OCI-LY7 (cell line): ENCODE results near the gene RAB11FIP4. TPM values are rescaled to one million over a fixed set of nuclear protein-coding genes. Genes with fewer than 3 reads are reported as not detected.

Source experiments
- BruUV-seq: library from RNA; stranded (reverse); fragments of 400-500 nt; replicated peaks from 2 replicates; lab custom pipeline; 2021; lab: Mats Ljungman, UMichigan
- CTCF ChIA-PET: fragments of 300-600 bp; sonication (Branson Sonifier 250); formaldehyde crosslinking; loops from one replicate; lab custom pipeline; 2022; ENCODE audit warnings: antibody characterized with exemption; ENCODE audit not compliant: unreplicated experiment; lab: Charles Lee
- POLR2A ChIA-PET: fragments of 300-600 bp; sonication (Branson Sonifier 250); formaldehyde crosslinking; loops from one replicate; lab custom pipeline; 2022; ENCODE audit warnings: antibody characterized with exemption; lab: Charles Lee
- DNase-seq: peaks from one replicate; pipeline ENCODE4 v3.0.0-alpha.2; 2015; ENCODE audit warnings: low spot score
- H2AFZ ChIP-seq: fragments of 200-600 bp; sonication (generic), shearing (Covaris generic); 2 replicates; pipeline ENCODE4 v1.6.1; 2014; ENCODE audit warnings: mild to moderate bottlenecking, antibody characterized with exemption, low read length, moderate library complexity
- H3K27ac ChIP-seq: fragments of 200-600 bp; sonication (generic); 2 replicates; pipeline ENCODE4 v1.5.1; 2014; ENCODE audit warnings: mixed run types, low read depth, mild to moderate bottlenecking, moderate library complexity, low read length, inconsistent platforms; ENCODE audit not compliant: poor library complexity, severe bottlenecking
- H3K36me3 ChIP-seq: fragments of 200-600 bp; sonication (generic); 2 replicates; pipeline ENCODE4 v1.6.1; 2014; ENCODE audit warnings: mild to moderate bottlenecking, antibody characterized with exemption, low read length, moderate library complexity, mixed read lengths; ENCODE audit not compliant: insufficient read depth
- H3K4me1 ChIP-seq: fragments of 200-600 bp; sonication (generic); 2 replicates; pipeline ENCODE4 v1.5.1; 2014; ENCODE audit warnings: mild to moderate bottlenecking, low read length; ENCODE audit not compliant: insufficient read depth, poor library complexity, severe bottlenecking
- H3K4me2 ChIP-seq: fragments of 200-600 bp; sonication (generic); 2 replicates; pipeline ENCODE4 v1.6.1; 2014; ENCODE audit warnings: mild to moderate bottlenecking, low read length
- H3K4me3 ChIP-seq: fragments of 200-600 bp; sonication (generic); 2 replicates; pipeline ENCODE4 v1.5.1; 2014; ENCODE audit warnings: mild to moderate bottlenecking, low read depth, low read length; ENCODE audit not compliant: poor library complexity, severe bottlenecking
- H3K79me2 ChIP-seq: fragments of 200-600 bp; sonication (generic); 2 replicates; pipeline ENCODE4 v1.6.1; 2016; ENCODE audit warnings: low read depth, mild to moderate bottlenecking, low read length, moderate library complexity, mixed read lengths; ENCODE audit not compliant: insufficient read depth
- H3K9me2 ChIP-seq: fragments of 200-600 bp; sonication (generic); 2 replicates; pipeline ENCODE4 v1.6.1; 2016; ENCODE audit warnings: mild to moderate bottlenecking, low read length, mixed read lengths; ENCODE audit not compliant: insufficient read depth
- H3K9me3 ChIP-seq: fragments of 200-600 bp; sonication (generic); 2 replicates; pipeline ENCODE4 v1.6.1; 2014; ENCODE audit warnings: mild to moderate bottlenecking, mixed run types, low read length, mixed read lengths
- H4K20me1 ChIP-seq: fragments of 200-600 bp; sonication (generic); 2 replicates; pipeline ENCODE4 v1.6.1; 2014; ENCODE audit warnings: mild to moderate bottlenecking, antibody characterized with exemption, low read length, moderate library complexity, mixed read lengths; ENCODE audit not compliant: insufficient read depth
- CTCF ChIP-seq: fragments of 200-600 bp; sonication (generic); conservative IDR thresholded peaks from 2 replicates; pipeline ENCODE4 v1.5.1; 2014; ENCODE audit warnings: mild to moderate bottlenecking, antibody characterized with exemption, low read length, moderate library complexity, mixed read lengths
- EZH2phosphoT487 ChIP-seq: fragments of 200-600 bp; sonication (generic); IDR thresholded peaks from 2 replicates; pipeline ENCODE4 v1.6.1; 2018; ENCODE audit warnings: low read depth, borderline replicate concordance, mild to moderate bottlenecking, mixed run types, antibody characterized with exemption, low read length, moderate library complexity, mixed read lengths
- intact Hi-C: fragments of 100-400 bp; cut with micrococcal nuclease; formaldehyde crosslinking; loops from one replicate; pipeline ENCODE4 v1.10.0; 2022; ENCODE audit not compliant: unreplicated experiment
- total RNA-seq, 2 experiments: library from RNA; depleted of rRNA in 1 of 2; stranded (reverse); fragments of >200 nt in 1 of 2; shearing (Covaris generic) in 1 of 2; gene quantifications; 2 replicates each; pipeline ENCODE4 v1.2.3, GENCODE V29; 2014 to 2022

The RAB11FIP4 gene
- total RNA-seq, 2 experiments from 2014 or later = 5.8 to 15.0 TPM

GRCh38 chr17:31417051-31417792 lies 25.7 kb downstream of the RAB11FIP4 start:
- ChIA-PET CTCF (no interaction called here), POLR2A (interaction anchor here (0.6 kb wide), 1 partner anchor 60 kb away, joined by 4 read pairs; no protein-coding TSS in a partner anchor)
- Histone ChIP-seq H3K36me3 (no peaks in the 10 kb centered on the region), H3K27ac (no peak overlapping the region), H3K9me2 (no peaks in the 10 kb centered on the region), H3K4me1 (no peaks in the 10 kb centered on the region), H3K4me2 (no peak overlapping the region), H2AFZ (no peak overlapping the region), H3K79me2 (no peaks in the 10 kb centered on the region), H4K20me1 (no peaks in the 10 kb centered on the region), H3K9me3 (no peaks in the 10 kb centered on the region), H3K4me3 (no peak overlapping the region)
- no peak for TF ChIP-seq CTCF
- TF ChIP-seq EZH2phosphoT487 = no peak
- no peak for DNase-seq
- intact Hi-C loops = no loop called here
- no TSS peak for BruUV-seq

- H2AFZ ChIP-seq = no peak overlapping the region
- no peaks in the 10 kb centered on the region for H3K9me3 ChIP-seq
- no peak overlapping the region for H3K27ac ChIP-seq
- no peak for TF ChIP-seq CTCF
- no peak for TF ChIP-seq EZH2phosphoT487
- H3K4me3 ChIP-seq = no peak overlapping the region
- no peaks in the 10 kb centered on the region for H3K36me3 ChIP-seq
- no peaks in the 10 kb centered on the region for H3K4me1 ChIP-seq
- intact Hi-C loops = no loop called here
- H4K20me1 ChIP-seq = no peaks in the 10 kb centered on the region
- ChIA-PET POLR2A (no interaction called here), CTCF (no interaction called here)
- DNase-seq = no peak
- H3K4me2 ChIP-seq = no peak overlapping the region
- no peaks in the 10 kb centered on the region for H3K79me2 ChIP-seq
- no TSS peak for BruUV-seq
- no peaks in the 10 kb centered on the region for H3K9me2 ChIP-seq
These were observed 27.4 kb downstream of the RAB11FIP4 start for GRCh38 chr17:31418773-31419350.

GRCh38 chr17:31422443-31422842 lies 31.0 kb downstream of the RAB11FIP4 start:
- CTCF ChIA-PET = no interaction called here
- BruUV-seq = no TSS peak

More at GRCh38 chr17:31422443-31422842, 31.0 kb downstream of the RAB11FIP4 start:
- Histone ChIP-seq H3K27ac (no peak overlapping the region), H3K4me3 (no peak overlapping the region), H3K9me3 (no peaks in the 10 kb centered on the region), H3K9me2 (no peaks in the 10 kb centered on the region), H3K79me2 (no peaks in the 10 kb centered on the region), H2AFZ (no peak overlapping the region), H3K36me3 (no peaks in the 10 kb centered on the region), H3K4me1 (no peaks in the 10 kb centered on the region), H4K20me1 (no peaks in the 10 kb centered on the region), H3K4me2 (no peak overlapping the region)
- DNase-seq = no peak
- POLR2A ChIA-PET = no interaction called here
- intact Hi-C loops = no loop called here
- no peak for TF ChIP-seq EZH2phosphoT487
